Effector memory CD8-positive, alpha-beta T cell (primary cell): ENCODE data around the gene SAMM50.
A peak's percentile ranks its signal among the peaks of the same experiment; 100 is the strongest.

Source experiments
- ATAC-seq: fragments of 150-1000 bp; cut with Tn5 transposase; replicated peaks from 2 replicates; pipeline ENCODE4 v1.10.0; 2021; ENCODE audit warnings: mild to moderate bottlenecking, moderate library complexity
- DNase-seq, 3 experiments: peaks; one replicate each; pipeline ENCODE4 v3.0.0; 2021
- H3K27ac Mint-ChIP-seq, 2 donors: one replicate each; pipeline ENCODE4 v1.8.0; 2022; ENCODE audit warnings: mild to moderate bottlenecking in 2 of 2, mixed read lengths in 2 of 2, moderate library complexity in 2 of 2
- H3K27me3 Mint-ChIP-seq, 2 donors: one replicate each; pipeline ENCODE4 v1.8.0; 2022; ENCODE audit warnings: mixed read lengths in 2 of 2
- H3K36me3 Mint-ChIP-seq: one replicate; pipeline ENCODE4 v1.8.0; 2022; ENCODE audit warnings: mild to moderate bottlenecking, moderate library complexity, mixed read lengths; ENCODE audit not compliant: insufficient read depth
- H3K4me1 Mint-ChIP-seq, 2 donors: one replicate each; pipeline ENCODE4 v1.8.0; 2022; ENCODE audit warnings: low read depth in 2 of 2, mixed read lengths in 2 of 2
- H3K4me3 Mint-ChIP-seq, 2 donors: one replicate each; pipeline ENCODE4 v1.8.0; 2022; ENCODE audit warnings: mild to moderate bottlenecking in 2 of 2, mixed read lengths in 2 of 2, moderate library complexity in 2 of 2
- H3K9me3 Mint-ChIP-seq, 2 donors: one replicate each; pipeline ENCODE4 v1.8.0; 2022; ENCODE audit warnings: mixed read lengths in 2 of 2

SAMM50 gene

DNA sequence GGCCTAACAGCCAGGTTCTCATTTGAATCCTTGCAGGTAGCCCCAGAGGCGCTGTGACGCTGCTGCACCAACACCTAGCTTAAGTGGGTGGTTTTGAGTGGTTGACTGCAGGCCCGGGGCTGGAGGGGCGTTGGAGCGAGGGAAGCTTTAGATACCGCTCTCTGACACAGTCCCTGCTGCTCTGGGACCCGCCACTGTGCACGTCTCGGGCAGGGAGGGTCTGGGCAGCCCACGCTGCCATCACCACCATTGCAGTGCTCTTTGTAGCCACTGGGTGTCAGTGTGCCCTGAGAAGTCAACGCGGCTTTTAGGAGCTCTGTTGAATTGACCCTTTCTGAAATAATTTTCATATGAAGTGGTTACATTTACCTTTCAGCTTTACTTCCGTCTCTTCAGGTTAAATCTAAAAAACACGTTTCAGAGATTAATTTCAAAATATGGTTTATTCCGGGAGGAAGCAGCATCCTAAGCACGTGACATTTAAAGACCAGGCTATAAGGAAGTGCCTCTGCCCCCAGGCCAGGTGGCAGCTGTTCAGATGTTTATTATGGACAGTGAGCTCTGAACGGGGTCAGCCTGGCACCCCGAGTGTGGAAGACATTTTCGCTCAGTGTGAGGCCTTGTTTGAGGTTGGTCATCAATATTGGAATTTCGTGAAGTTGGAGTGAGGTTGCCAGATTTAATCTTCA is 38.0 kb downstream of the SAMM50 start:
- Mint-ChIP-seq H3K27ac (peak overlapping the region; percentile 57 to 95), H3K27me3 (no peaks in the 10 kb centered on the region), H3K36me3 (peaks cover 57% of the 10 kb centered on the region), H3K4me3 (no peak overlapping the region), H3K9me3 (no peaks in the 10 kb centered on the region), H3K4me1 (peaks cover 26 to 36% of the 10 kb centered on the region in 2 donors)
- ATAC-seq (peak; percentile 59), DNase-seq (peak; percentile 54 to 60 (median 57))

- peaks cover 26 to 36% of the 10 kb centered on the region in 2 donors for H3K4me1 Mint-ChIP-seq
- H3K36me3 Mint-ChIP-seq, result peaks cover 50% of the 10 kb centered on the region
- ATAC-seq (no peak), DNase-seq (no peak)
- H3K27me3 Mint-ChIP-seq, result no peaks in the 10 kb centered on the region
- H3K9me3 Mint-ChIP-seq, result no peaks in the 10 kb centered on the region
- H3K4me3 Mint-ChIP-seq, result no peak overlapping the region
- peak overlapping the region; percentile 94 to 95 for H3K27ac Mint-ChIP-seq
Observed at GRCh38 chr22:43994006-43994405, 38.8 kb downstream of the SAMM50 start.

DNA sequence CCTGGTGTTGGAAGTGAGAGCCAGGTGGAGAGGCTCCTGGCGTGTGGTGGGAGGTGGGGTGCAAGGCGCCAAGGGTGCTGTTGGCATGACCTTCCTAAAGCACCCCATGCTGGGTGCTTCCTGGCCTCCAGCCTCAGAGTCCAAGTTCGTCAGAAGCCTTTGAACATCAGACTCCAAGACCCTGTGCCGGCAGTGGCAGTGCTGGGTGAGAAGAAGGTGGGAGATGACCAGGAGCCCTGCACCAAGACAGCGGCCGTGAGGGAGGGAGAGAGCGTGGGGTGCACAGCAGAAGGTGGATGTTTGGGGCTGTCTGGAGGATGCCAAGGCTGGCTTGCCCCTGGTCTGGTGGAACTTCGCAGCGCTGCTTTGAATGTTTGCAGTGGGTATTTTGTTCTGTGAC is 39.2 kb downstream of the SAMM50 start:
- Mint-ChIP-seq H3K36me3 (peaks cover 45% of the 10 kb centered on the region), H3K4me3 (peak overlapping the region in 1 of 2 donors; percentile 94)
- no peak for DNase-seq

GRCh38 chr22:43995057-43995685 is 39.9 kb downstream of the SAMM50 start:
- ATAC-seq (no peak), DNase-seq (no peak)
- Mint-ChIP-seq H3K27ac (peak overlapping the region; percentile 94 to 95), H3K4me3 (peak overlapping the region; percentile 94 to 97), H3K36me3 (peaks cover 39% of the 10 kb centered on the region), H3K9me3 (no peaks in the 10 kb centered on the region), H3K4me1 (peaks cover 26 to 36% of the 10 kb centered on the region in 2 donors), H3K27me3 (no peaks in the 10 kb centered on the region)

More for the DNA sequence above, 39.2 kb downstream of the SAMM50 start:
- ATAC-seq, result no peak
- peaks cover 26 to 36% of the 10 kb centered on the region in 2 donors for H3K4me1 Mint-ChIP-seq
- no peaks in the 10 kb centered on the region for H3K9me3 Mint-ChIP-seq
- H3K27ac Mint-ChIP-seq, result peak overlapping the region; percentile 94 to 95
- no peaks in the 10 kb centered on the region for H3K27me3 Mint-ChIP-seq

DNA sequence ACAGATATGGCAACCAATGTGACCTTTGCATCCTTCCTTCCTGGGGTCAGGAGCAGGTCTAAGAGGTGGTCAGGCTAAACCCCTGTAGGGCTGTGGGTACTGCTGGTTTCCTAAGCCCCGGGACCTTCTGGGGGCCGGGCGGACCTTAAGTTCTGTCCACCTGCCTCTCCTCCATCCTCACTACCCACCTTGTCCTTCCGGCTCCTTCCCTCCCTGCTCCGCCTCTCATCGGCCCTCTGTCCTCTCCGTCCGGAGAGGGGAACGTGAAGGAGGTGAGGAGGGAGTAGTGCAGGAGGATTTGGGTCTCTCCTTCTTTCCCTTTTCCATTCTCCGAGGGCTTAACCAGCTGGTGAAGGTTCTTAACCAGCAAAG is 40.5 kb downstream of the SAMM50 start:
- Mint-ChIP-seq H3K4me1 (peaks cover 26 to 36% of the 10 kb centered on the region in 2 donors), H3K9me3 (no peaks in the 10 kb centered on the region), H3K36me3 (peaks cover 33% of the 10 kb centered on the region), H3K27me3 (no peaks in the 10 kb centered on the region), H3K4me3 (peak overlapping the region; percentile 94 to 97), H3K27ac (peak overlapping the region; percentile 94 to 95)
- DNase-seq (no peak), ATAC-seq (no peak)

DNA sequence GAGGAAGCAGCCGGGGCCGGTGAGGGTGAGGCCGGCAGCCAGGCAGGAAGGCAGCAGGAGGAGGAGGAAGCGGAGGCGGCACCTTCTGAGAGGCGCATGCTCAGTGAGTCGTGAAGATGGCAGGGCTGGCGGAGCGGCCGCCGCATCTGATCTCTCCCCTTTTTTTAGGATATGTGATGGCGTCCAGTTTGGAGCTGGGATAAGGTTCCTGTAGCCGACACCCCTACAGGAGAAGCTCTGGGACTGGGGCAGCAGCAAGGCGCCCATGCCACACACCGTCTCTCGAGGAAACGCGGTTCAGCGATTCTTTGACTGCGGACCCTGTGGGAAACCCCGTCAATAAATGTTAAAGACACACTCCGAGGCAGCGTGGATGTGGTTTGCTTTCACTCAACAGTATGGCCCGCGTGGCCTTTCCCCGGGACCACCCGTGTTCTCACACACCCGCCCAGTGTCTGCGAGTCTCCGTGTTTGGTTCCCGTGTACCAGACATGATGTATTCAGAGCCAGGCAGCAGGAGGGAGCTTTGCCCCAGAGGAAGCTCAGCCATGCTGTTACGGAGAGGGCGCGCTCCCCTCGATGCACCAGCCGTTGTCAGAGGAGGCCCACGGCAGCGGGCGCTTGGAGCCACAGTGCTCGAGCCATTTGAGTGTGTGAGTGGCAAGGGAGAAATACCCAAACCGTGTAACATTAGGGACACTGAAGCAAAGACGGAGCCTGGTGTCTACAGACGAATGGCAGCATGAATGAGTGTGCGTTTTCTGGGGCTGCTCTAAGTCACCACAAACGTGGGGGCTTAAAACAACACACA is 41.1 kb downstream of the SAMM50 start:
- H3K27ac Mint-ChIP-seq, result peak overlapping the region; percentile 94 to 95
- peaks cover 26 to 36% of the 10 kb centered on the region in 2 donors for H3K4me1 Mint-ChIP-seq
- H3K36me3 Mint-ChIP-seq, result peaks cover 27% of the 10 kb centered on the region
- ATAC-seq (peak; percentile 80), DNase-seq (peak; percentile 47 to 57 (median 57))
- peak overlapping the region; percentile 94 to 97 for H3K4me3 Mint-ChIP-seq
- H3K9me3 Mint-ChIP-seq, result no peaks in the 10 kb centered on the region
- H3K27me3 Mint-ChIP-seq, result no peaks in the 10 kb centered on the region

GRCh38 chr22:43996981-43997265 is 41.7 kb downstream of the SAMM50 start:
- Mint-ChIP-seq H3K4me1 (peaks cover 26 to 36% of the 10 kb centered on the region in 2 donors), H3K4me3 (peak overlapping the region; percentile 94 to 97), H3K9me3 (no peaks in the 10 kb centered on the region), H3K27ac (peak overlapping the region; percentile 94 to 95), H3K36me3 (peaks cover 21% of the 10 kb centered on the region), H3K27me3 (no peaks in the 10 kb centered on the region)
- DNase-seq (no peak), ATAC-seq (no peak)

DNA sequence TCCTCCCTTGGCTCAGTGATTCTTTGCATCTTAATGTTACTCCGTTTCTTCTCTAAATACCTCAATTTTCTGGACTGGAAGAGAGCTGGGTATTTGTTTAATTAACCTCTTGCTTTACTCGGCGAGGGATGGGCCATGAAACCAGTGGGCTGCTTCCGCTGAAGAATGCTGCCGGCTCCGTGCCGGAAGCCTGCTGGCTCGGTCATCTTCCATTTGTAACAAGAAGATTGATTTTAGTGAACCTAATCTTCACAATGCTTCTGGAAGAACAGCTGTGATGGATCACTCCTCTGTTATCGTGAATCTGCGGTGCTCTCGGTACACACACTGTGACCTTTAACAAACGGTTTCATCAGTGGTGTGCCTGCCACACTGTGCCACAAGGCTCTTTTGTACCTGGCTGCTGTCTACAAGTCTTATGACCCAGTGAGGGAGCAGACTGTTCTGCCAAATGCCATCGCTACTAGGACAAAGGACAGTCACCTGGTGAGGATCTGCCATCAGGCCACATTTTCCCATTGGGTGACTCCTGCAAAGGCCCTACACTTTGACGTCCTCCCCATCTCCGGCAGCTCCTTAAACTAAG is 43.5 kb downstream of the SAMM50 start:
- Mint-ChIP-seq H3K4me1 (peaks cover 21 to 27% of the 10 kb centered on the region in 2 donors), H3K27me3 (no peaks in the 10 kb centered on the region), H3K4me3 (no peak overlapping the region), H3K27ac (no peak overlapping the region), H3K36me3 (peaks cover 10% of the 10 kb centered on the region), H3K9me3 (no peaks in the 10 kb centered on the region)
- ATAC-seq (no peak), DNase-seq (no peak)

DNA sequence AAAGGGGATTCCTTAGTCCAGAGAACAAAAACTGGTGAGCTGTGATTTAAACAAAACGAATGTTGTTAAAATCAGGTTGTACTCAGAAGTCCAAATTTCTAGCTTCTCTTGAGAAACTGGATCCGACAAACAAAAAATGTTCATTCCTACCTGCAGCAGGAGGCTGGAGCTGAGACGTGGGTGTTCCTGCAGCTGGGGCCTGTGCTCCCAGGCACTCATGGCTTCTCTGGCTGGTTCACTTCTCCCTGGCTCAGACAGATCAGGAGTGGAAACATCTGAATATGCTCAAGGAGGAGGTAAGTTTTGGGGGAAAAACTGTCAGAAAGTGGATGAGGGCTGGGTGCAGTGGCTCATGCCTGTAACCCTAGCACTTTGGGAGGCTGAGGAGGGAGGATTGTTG is 44.1 kb downstream of the SAMM50 start:
- H3K9me3 Mint-ChIP-seq, result no peaks in the 10 kb centered on the region

DNA sequence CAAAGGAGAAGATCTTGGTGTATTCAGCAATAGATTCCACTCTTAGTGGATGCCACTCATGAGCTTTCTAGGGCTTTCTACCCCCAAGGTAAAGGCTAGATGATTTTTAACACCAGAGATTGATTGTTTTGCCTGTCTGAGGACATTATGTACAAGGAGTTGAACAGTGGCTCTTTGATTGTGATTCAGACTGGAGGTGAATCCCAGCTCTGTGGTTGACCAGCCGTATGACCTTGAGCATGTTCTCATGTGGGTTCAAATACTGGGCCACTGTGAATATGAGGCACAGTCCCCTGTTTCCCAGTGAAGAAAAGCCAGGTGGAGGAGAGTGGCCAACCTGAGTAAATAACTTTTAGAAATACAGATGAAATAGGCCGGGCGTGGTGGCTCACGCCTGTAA is 44.9 kb downstream of the SAMM50 start:
- Mint-ChIP-seq H3K4me3 (no peak overlapping the region), H3K27ac (no peak overlapping the region), H3K27me3 (no peaks in the 10 kb centered on the region), H3K4me1 (peaks cover 14 to 20% of the 10 kb centered on the region in 2 donors), H3K9me3 (no peaks in the 10 kb centered on the region), H3K36me3 (peaks cover 7% of the 10 kb centered on the region)
- DNase-seq (no peak), ATAC-seq (no peak)

More for the DNA sequence above, 44.1 kb downstream of the SAMM50 start:
- H3K27ac Mint-ChIP-seq, result no peak overlapping the region
- peaks cover 8% of the 10 kb centered on the region for H3K36me3 Mint-ChIP-seq
- no peak for ATAC-seq
- peaks cover 18 to 24% of the 10 kb centered on the region in 2 donors for H3K4me1 Mint-ChIP-seq
- no peak overlapping the region for H3K4me3 Mint-ChIP-seq
- no peak for DNase-seq
- no peaks in the 10 kb centered on the region for H3K27me3 Mint-ChIP-seq

DNA sequence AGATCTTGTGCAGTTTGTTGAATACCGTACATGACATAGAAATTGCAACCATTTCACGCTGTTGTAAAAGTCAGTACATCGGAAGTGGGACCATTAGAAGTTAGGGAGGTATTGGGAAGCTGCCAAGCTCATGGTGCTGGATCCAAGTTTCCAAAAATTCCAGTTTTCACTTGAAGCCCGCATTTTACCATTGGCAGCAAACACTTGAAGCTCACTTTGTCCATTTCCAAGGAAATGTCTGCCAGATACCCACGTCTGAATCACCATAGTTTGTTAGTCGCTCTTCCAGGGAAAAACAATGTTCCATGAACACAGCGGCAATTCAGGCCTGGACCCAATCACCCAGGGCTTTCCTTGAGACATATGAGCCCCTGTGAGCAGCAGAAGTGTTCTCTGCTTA is 46.3 kb downstream of the SAMM50 start:
- Mint-ChIP-seq H3K36me3 (peaks cover 2% of the 10 kb centered on the region), H3K27me3 (no peaks in the 10 kb centered on the region), H3K27ac (no peak overlapping the region), H3K4me3 (no peak overlapping the region), H3K4me1 (peaks cover 2 to 8% of the 10 kb centered on the region in 2 donors), H3K9me3 (no peaks in the 10 kb centered on the region)
- no peak for DNase-seq
- no peak for ATAC-seq

GRCh38 chr22:44002324-44002723 is 47.1 kb downstream of the SAMM50 start:
- Mint-ChIP-seq H3K27ac (no peak overlapping the region), H3K4me1 (peaks cover 0 to 2% of the 10 kb centered on the region in 2 donors), H3K27me3 (no peaks in the 10 kb centered on the region), H3K36me3 (no peaks in the 10 kb centered on the region), H3K9me3 (no peaks in the 10 kb centered on the region), H3K4me3 (no peak overlapping the region)
- ATAC-seq (no peak), DNase-seq (no peak)

DNA sequence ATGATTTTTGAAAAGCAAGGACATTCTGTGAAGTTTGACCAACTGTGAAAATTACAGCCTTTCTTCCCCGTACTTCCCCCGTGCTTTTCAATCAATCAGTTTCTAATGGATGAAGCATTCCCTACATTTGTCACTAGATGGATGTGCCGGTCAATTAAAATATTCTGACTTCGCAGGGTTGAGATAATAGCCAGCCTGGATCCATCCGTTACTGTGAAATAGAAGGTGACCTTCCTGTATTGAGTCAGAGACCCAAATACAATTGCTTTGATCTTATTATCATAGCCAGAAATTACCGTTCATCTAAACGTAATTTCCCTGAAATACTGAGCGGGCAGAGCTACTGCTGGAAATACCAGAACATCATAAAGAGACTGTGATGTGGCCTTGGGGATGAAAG is 47.8 kb downstream of the SAMM50 start:
- Mint-ChIP-seq H3K36me3 (no peaks in the 10 kb centered on the region), H3K27me3 (no peaks in the 10 kb centered on the region), H3K27ac (no peak overlapping the region), H3K9me3 (no peaks in the 10 kb centered on the region), H3K4me3 (no peak overlapping the region), H3K4me1 (no peaks in the 10 kb centered on the region)
- no peak for DNase-seq
- no peak for ATAC-seq
